ENCODE measurements around the gene NOS1AP. TPM values are rescaled to one million over a fixed set of nuclear protein-coding genes. Genes with fewer than 3 reads are reported as not detected.

The NOS1AP gene
- polyA plus RNA-seq, 6 donors from 2014 or later: not detected

DNA sequence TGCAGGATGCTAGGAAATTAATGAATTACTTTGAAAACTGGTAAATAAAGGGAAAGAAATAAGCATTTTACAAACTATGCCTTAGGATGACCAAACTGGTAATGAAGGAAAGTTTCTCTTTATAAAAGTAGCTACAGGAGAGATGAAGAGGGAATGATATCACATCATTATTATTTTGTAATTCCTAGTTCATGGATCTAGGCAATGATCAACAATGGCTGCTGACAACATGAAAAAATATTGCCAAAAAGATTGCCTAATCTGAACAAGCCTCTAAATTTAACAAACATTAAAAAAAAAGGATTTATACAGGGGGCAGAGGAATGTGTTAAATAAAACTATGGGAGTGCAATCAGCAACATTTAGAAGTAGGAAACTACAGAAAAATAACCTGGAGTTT lies 38.9 kb downstream of the NOS1AP start:
- H3K9me3 Mint-ChIP-seq: peaks cover 9 to 44% (median 22%) of the 10 kb centered on the region in 7 donors
- DNase-seq (no peak), ATAC-seq (ENCODE audit: low read depth in 2 of 2) (no peak)
- H3K4me1 Mint-ChIP-seq: no peaks in the 10 kb centered on the region
- no peak overlapping the region for H3K4me3 Mint-ChIP-seq
- H3K27ac Mint-ChIP-seq: no peak overlapping the region
- peaks cover 33 to 59% (median 53%) of the 10 kb centered on the region in 3 donors for H3K27me3 Mint-ChIP-seq
- peaks cover 7 to 12% of the 10 kb centered on the region in 2 donors for H3K36me3 Mint-ChIP-seq

- H3K4me3 Mint-ChIP-seq: no peak overlapping the region
- H3K4me1 Mint-ChIP-seq: no peaks in the 10 kb centered on the region
- H3K9me3 Mint-ChIP-seq: peaks cover 6 to 28% (median 15%) of the 10 kb centered on the region in 7 donors
- H3K27me3 Mint-ChIP-seq: peaks cover 20 to 48% (median 40%) of the 10 kb centered on the region in 3 donors
- H3K27ac Mint-ChIP-seq: no peak overlapping the region
- ATAC-seq (ENCODE audit: low read depth in 2 of 2) (no peak), DNase-seq (no peak)
- peaks cover 0 to 12% of the 10 kb centered on the region in 2 donors for H3K36me3 Mint-ChIP-seq
Observed at GRCh38 chr1:162110910-162111309, 41.4 kb downstream of the NOS1AP start.

- Mint-ChIP-seq H3K27me3 (peaks cover 13 to 43% (median 33%) of the 10 kb centered on the region in 3 donors), H3K27ac (no peak overlapping the region), H3K9me3 (peaks cover 6 to 28% (median 15%) of the 10 kb centered on the region in 7 donors), H3K4me3 (no peak overlapping the region), H3K4me1 (no peaks in the 10 kb centered on the region), H3K36me3 (peaks cover 0 to 8% of the 10 kb centered on the region in 2 donors)
- ATAC-seq (ENCODE audit: low read depth in 2 of 2): no peak
- no peak for DNase-seq
Observed at GRCh38 chr1:162111572-162111971, 42.1 kb downstream of the NOS1AP start.

GRCh38 chr1:162113419-162113818 lies 43.9 kb downstream of the NOS1AP start:
- H3K27me3 Mint-ChIP-seq: peaks cover 16 to 43% (median 37%) of the 10 kb centered on the region in 3 donors
- no peaks in the 10 kb centered on the region for H3K4me1 Mint-ChIP-seq
- peaks cover 0 to 7% of the 10 kb centered on the region in 2 donors for H3K36me3 Mint-ChIP-seq
- H3K4me3 Mint-ChIP-seq: no peak overlapping the region
- no peak overlapping the region for H3K27ac Mint-ChIP-seq
- ATAC-seq (ENCODE audit: low read depth in 2 of 2) (no peak), DNase-seq (no peak)
- H3K9me3 Mint-ChIP-seq: peaks cover 5 to 18% (median 9%) of the 10 kb centered on the region in 7 donors

GRCh38 chr1:162117039-162117774 lies 47.7 kb downstream of the NOS1AP start:
- no peaks in the 10 kb centered on the region for H3K36me3 Mint-ChIP-seq
- H3K27ac Mint-ChIP-seq: no peak overlapping the region
- no peaks in the 10 kb centered on the region for H3K4me1 Mint-ChIP-seq
- no peak for ATAC-seq (ENCODE audit: low read depth in 2 of 2)
- H3K4me3 Mint-ChIP-seq: no peak overlapping the region
- no peaks in the 10 kb centered on the region for H3K9me3 Mint-ChIP-seq
- DNase-seq: no peak
- H3K27me3 Mint-ChIP-seq: peaks cover 19 to 24% (median 20%) of the 10 kb centered on the region in 3 donors

- Mint-ChIP-seq H3K27ac (no peak overlapping the region), H3K4me3 (no peak overlapping the region), H3K9me3 (no peaks in the 10 kb centered on the region), H3K36me3 (no peaks in the 10 kb centered on the region), H3K4me1 (no peaks in the 10 kb centered on the region), H3K27me3 (peaks cover 11 to 16% (median 14%) of the 10 kb centered on the region in 3 donors)
- ATAC-seq (ENCODE audit: low read depth in 2 of 2): no peak
- no peak for DNase-seq
Observed at GRCh38 chr1:162118063-162118462, 48.6 kb downstream of the NOS1AP start.

GRCh38 chr1:162128693-162129356 lies 59.3 kb downstream of the NOS1AP start:
- H3K4me3 Mint-ChIP-seq: peak overlapping the region in 1 of 8 donors; percentile 6
- no peak for DNase-seq
- H3K36me3 Mint-ChIP-seq: no peaks in the 10 kb centered on the region
- ATAC-seq (ENCODE audit: low read depth in 2 of 2): no peak
- no peaks in the 10 kb centered on the region for H3K4me1 Mint-ChIP-seq
- peaks cover 0 to 8% (median 2%) of the 10 kb centered on the region in 7 donors for H3K9me3 Mint-ChIP-seq
- H3K27ac Mint-ChIP-seq: no peak overlapping the region
- H3K27me3 Mint-ChIP-seq: peaks cover 27 to 58% (median 42%) of the 10 kb centered on the region in 3 donors

GRCh38 chr1:162130308-162130707 lies 60.8 kb downstream of the NOS1AP start:
- H3K4me1 Mint-ChIP-seq: no peaks in the 10 kb centered on the region
- H3K36me3 Mint-ChIP-seq: no peaks in the 10 kb centered on the region
- no peak overlapping the region for H3K27ac Mint-ChIP-seq
- no peak for ATAC-seq (ENCODE audit: low read depth in 2 of 2)
- no peak overlapping the region for H3K4me3 Mint-ChIP-seq
- H3K9me3 Mint-ChIP-seq: peaks cover 0 to 8% (median 2%) of the 10 kb centered on the region in 7 donors
- peaks cover 34 to 58% (median 51%) of the 10 kb centered on the region in 3 donors for H3K27me3 Mint-ChIP-seq
- no peak for DNase-seq

GRCh38 chr1:162131400-162132321 lies 62.2 kb downstream of the NOS1AP start:
- Mint-ChIP-seq H3K4me1 (no peaks in the 10 kb centered on the region), H3K27me3 (peaks cover 27 to 51% (median 49%) of the 10 kb centered on the region in 3 donors), H3K36me3 (no peaks in the 10 kb centered on the region), H3K4me3 (no peak overlapping the region), H3K27ac (peak overlapping the region in 1 of 6 donors; percentile 65), H3K9me3 (peaks cover 0 to under 1% (median 0%) of the 10 kb centered on the region in 7 donors)
- no peak for DNase-seq
- no peak for ATAC-seq (ENCODE audit: low read depth in 2 of 2)

- peaks cover 32 to 62% (median 51%) of the 10 kb centered on the region in 3 donors for H3K27me3 Mint-ChIP-seq
- DNase-seq (no peak), ATAC-seq (ENCODE audit: low read depth in 2 of 2) (no peak)
- H3K9me3 Mint-ChIP-seq: no peaks in the 10 kb centered on the region
- no peaks in the 10 kb centered on the region for H3K36me3 Mint-ChIP-seq
- no peaks in the 10 kb centered on the region for H3K4me1 Mint-ChIP-seq
- H3K27ac Mint-ChIP-seq: no peak overlapping the region
- no peak overlapping the region for H3K4me3 Mint-ChIP-seq
Observed at GRCh38 chr1:162133566-162133965, 64.1 kb downstream of the NOS1AP start.

DNA sequence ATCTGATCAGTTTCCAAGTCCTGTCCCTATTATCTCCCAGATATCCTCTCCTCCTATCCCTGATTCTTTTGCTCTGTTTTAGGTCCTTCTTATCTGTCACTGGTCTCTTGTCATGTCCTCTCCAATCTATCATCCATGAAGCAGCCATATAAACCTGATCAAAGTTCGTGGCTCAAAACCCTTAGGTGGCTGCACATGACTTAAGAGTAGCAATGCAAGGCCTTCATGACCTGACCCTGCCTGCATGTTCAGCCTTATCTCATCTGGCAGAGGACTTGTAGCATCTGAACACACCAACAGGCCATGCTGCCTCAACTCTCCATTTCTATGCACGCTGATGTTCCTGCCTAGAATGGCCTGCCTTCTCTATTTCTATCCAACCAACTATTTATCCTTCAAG lies 65.2 kb downstream of the NOS1AP start:
- no peaks in the 10 kb centered on the region for H3K9me3 Mint-ChIP-seq
- H3K36me3 Mint-ChIP-seq: no peaks in the 10 kb centered on the region
- ATAC-seq (ENCODE audit: low read depth in 2 of 2): no peak
- no peak overlapping the region for H3K27ac Mint-ChIP-seq
- peaks cover 29 to 52% (median 49%) of the 10 kb centered on the region in 3 donors for H3K27me3 Mint-ChIP-seq
- H3K4me1 Mint-ChIP-seq: no peaks in the 10 kb centered on the region
- H3K4me3 Mint-ChIP-seq: no peak overlapping the region
- DNase-seq: no peak

GRCh38 chr1:162135271-162135775 lies 65.8 kb downstream of the NOS1AP start:
- H3K36me3 Mint-ChIP-seq: no peaks in the 10 kb centered on the region
- no peak for ATAC-seq (ENCODE audit: low read depth in 2 of 2)
- H3K4me1 Mint-ChIP-seq: no peaks in the 10 kb centered on the region

GRCh38 chr1:162136760-162137159 lies 67.3 kb downstream of the NOS1AP start:
- H3K36me3 Mint-ChIP-seq: no peaks in the 10 kb centered on the region
- H3K27ac Mint-ChIP-seq: no peak overlapping the region
- peaks cover 0 to 5% (median 0%) of the 10 kb centered on the region in 7 donors for H3K9me3 Mint-ChIP-seq
- H3K4me3 Mint-ChIP-seq: no peak overlapping the region
- H3K27me3 Mint-ChIP-seq: peaks cover 28 to 49% (median 44%) of the 10 kb centered on the region in 3 donors
- DNase-seq: no peak
- ATAC-seq (ENCODE audit: low read depth in 2 of 2): no peak
- no peaks in the 10 kb centered on the region for H3K4me1 Mint-ChIP-seq

More at GRCh38 chr1:162135271-162135775, 65.8 kb downstream of the NOS1AP start:
- H3K27me3 Mint-ChIP-seq: peaks cover 24 to 48% (median 44%) of the 10 kb centered on the region in 3 donors
- DNase-seq: no peak
- H3K9me3 Mint-ChIP-seq: no peaks in the 10 kb centered on the region
- no peak overlapping the region for H3K27ac Mint-ChIP-seq
- no peak overlapping the region for H3K4me3 Mint-ChIP-seq
